NCI-H446 (cell line): ENCODE data around the gene HEATR5A.
A peak's percentile ranks its signal among the peaks of the same experiment; 100 is the strongest.
"Not testable (repeated sequence)": the region's sequence is repeated elsewhere in the genome, so short reads cannot be mapped to it uniquely, and the experiment has no call there.

Experiments
- DNase-seq, 2 experiments: peaks; one replicate each; lab custom pipeline; 2025; lab: John Stamatoyannopoulos, UW

HEATR5A gene

GRCh38 chr14:31420319-31421111, at the start of gene HEATR5A:
Gene HEATR5A, minus strand, starts transcription at chr14:31420550. Its CDS starts 17,575 bp downstream, at chr14:31402975.
- DNase-seq, result peak; percentile 85 to 97

GRCh38 chr14:31466554-31466953, 46.2 kb upstream of the HEATR5A start:
- DNase-seq, result no peak

DNA sequence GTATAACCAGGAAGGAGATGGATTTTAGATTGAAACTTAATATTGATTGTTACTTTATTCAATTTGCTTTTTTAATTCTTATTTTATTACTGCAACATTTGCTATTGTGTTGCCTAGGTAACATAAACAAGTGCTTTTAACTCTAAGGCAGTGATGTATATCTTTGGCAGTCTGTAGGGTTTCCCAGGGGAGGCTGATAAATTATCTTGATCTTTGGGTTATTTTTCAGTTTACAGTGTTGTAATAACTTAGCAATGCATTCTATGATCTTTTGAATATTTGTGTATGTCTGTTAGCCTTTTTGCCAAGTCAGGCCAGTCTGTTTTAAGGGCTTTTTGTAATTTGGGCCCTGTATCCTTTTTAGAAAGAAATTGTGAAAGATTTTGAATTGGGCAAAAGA, 44.8 kb upstream of the HEATR5A start:
- DNase-seq, result no peak

DNA sequence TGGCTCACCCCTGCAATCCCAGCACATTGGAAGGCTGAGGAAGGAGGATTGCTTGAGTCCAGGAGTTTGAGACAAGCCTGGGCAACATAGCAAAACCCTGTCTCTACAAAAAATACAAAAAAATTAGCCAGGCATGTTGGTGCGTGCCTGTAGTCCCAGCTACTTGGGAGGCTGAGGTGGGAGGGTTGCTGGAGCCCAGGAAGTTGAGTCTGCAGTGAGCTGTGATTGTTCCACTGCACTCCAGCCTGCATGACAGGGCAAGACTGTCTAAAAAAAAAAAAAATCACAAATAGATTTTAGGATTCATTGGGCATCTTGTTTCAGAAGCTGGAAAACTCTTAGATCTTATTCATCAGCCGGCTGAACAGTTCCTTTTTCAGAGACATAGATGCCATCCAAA, 42.1 kb upstream of the HEATR5A start:
- DNase-seq, result not testable (repeated sequence)

GRCh38 chr14:31461545-31461944, 41.2 kb upstream of the HEATR5A start:
- DNase-seq, result no peak

- no peak for DNase-seq
Observed at GRCh38 chr14:31457665-31458659, 37.6 kb upstream of the HEATR5A start.

GRCh38 chr14:31456841-31457664, 36.7 kb upstream of the HEATR5A start, which contains the start of gene DTD2:
Gene DTD2, minus strand, starts transcription at chr14:31457506. Its CDS starts 113 bp downstream, at chr14:31457393.
- DNase-seq, result peak; percentile 92 to 99

DNA sequence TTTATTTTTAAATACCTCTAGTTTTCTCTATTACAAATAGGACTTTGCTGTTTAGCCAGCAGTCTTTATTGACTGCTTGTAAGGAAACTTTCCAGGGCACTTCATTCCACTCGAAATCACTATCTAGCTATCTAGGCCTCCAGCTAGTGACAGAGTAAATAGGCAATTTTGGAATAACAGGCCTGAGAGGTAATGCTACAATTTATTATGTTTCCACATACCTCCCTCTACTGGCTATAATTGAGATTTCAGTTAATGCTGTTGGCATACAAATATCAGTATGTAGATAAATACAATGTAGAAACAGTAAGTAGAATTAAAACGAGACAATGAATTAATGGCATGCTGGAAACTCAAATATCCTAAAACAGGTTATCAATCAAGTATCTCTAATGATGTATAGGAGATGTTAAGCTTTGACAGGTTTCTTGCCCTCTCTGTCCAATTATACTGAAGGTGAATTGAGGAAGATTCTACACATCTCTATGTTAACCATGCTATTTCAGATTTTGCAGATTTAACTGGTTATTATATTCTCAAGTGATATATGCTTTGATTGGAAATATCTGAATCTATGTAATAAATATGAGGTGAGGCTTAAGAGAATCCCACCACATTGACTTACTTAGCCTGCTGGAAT, 29.7 kb upstream of the HEATR5A start:
- DNase-seq, result peak; percentile 58 to 67

GRCh38 chr14:31449136-31449535, 28.8 kb upstream of the HEATR5A start:
- DNase-seq, result no peak

DNA sequence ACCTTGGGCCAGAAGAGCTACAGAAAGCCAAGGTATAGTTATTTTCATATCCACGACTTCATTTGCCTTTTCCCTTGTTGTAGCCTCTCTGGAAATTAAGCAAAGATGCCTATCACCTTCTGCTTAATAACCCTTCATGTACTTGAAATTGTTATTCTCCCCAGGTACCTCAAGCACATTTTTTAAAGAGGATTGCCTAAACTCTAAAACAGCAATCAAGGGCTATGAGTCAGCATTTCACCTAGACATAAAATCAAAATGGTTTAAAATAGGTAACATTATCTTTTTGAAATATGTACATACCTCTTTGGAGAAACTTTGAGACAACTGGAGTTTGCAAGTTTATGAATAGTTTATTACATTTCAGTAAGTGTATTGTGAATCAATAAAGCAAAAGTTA, 25.4 kb upstream of the HEATR5A start:
- DNase-seq, result no peak

DNA sequence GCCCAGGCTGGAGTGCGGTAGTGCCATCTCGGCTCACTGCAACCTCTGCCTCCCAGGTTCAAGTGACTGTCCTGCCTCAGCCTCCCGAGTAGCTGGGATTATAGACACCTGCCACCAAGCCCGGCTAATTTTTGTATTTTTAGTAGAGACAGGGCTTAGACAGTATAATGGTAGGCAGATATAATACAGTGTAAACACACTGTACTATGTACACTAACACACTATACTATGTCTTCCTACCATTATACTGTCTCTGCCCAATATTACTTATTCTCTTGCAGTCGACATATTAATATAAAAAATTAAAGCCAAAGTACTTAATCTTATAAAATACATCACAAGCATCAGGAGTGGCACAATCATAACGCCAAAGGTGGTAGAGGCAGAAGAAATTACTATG, 21.9 kb upstream of the HEATR5A start:
- no peak for DNase-seq

GRCh38 chr14:31441273-31442111, 21.1 kb upstream of the HEATR5A start:
- no peak for DNase-seq

GRCh38 chr14:31440280-31440679, 19.9 kb upstream of the HEATR5A start:
- DNase-seq, result no peak

DNA sequence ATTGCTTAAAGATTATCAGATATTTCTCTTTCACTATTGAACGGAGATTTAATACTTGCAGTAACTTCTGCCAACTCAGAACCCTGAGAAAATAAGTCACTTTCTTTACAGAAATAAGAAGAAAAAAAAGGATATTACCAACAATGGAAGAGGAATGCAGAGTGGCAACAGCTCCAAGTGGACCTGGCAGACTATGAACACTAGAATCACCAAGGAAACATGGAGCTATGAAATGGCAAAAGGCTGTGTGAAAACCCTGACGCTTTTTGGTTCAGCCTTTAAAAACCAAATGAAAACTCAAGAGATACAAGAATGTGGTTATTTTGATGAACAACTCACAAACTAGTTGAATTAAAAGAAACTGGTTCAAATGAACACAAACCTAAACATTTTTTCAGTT, 19.2 kb upstream of the HEATR5A start:
- no peak for DNase-seq

GRCh38 chr14:31437045-31437691, 16.8 kb upstream of the HEATR5A start:
- DNase-seq, result not testable (repeated sequence)

DNA sequence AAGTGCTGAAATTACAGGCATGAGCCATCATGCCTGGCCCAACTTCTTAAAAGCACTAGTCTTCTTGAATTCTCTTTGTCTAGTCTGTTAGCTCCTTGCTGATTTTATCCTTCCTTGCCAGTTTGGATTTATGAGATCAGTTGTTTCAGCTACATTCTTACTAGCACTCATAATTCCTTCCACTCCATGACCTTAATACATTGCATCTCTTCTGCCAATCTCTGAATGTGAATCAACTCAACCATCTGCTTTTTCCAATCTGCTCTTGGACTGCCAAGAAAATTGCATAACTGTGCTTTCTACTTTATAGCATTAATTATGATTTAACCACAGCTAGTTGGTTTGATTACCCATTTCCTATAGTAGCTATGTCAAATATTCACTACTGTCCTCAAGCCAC, 14.9 kb upstream of the HEATR5A start:
- peak; percentile 74 to 83 for DNase-seq

DNA sequence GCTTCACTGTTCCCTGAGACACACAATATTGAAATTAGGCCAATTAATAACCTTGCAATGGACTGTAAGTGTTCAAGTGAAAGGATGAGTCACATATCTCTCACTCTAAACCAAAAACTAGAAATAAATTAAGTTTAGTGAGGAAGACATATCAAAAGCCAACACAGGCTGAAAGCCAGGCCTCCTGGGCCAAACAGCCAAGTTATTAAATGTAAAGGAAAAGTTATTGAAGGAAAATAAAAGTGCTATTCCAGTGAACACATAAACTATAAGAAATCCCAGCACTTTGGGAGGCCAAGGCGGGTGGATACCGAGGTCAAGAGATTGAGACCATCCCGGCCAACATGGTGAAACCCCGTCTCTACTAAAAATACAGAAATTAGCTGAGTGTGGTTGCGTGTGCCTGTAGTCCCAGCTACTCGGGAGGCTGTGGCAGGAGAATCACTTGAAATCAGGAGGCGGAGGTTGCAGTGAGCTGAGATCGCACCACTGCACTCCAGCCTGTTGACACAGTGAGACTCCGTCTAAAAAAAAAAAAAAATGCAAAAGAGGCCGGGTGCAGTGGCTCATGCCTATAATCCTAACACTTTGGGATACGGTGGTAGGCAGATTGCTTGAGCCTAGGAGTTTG, 10.4 kb upstream of the HEATR5A start:
- DNase-seq, result no peak

DNA sequence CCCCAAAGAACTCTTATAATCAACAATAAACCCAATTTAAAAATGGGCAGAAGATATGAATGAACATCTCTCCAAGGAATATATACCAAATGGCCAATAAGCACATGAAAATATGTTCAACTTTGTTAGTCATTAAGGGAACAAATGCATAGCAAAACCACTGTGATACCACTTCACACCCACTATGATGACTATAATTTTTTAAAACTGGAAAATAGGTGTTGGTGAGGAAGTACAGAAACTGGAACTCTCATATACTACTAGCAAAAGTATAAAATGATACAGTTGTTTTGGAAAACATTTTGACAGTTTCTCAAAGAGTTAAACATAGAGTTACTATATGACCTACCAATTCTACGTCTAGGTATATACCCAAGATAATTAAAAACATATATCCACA, 9.4 kb upstream of the HEATR5A start:
- DNase-seq, result no peak

GRCh38 chr14:31428011-31428410, 7.7 kb upstream of the HEATR5A start:
- DNase-seq, result no peak
